ENCODE measurements around the gene BCL2L15.

Gene BCL2L15

GRCh38 chr1:113903501-113904292 lies 16.3 kb upstream of the BCL2L15 start:
- H3K9ac ChIP-seq (ENCODE audit: low read length), result peak overlapping the region; percentile 68
- H3K4me2 ChIP-seq (ENCODE audit: low read depth, low read length), result peak overlapping the region; percentile 60
- no peaks in the 10 kb centered on the region for H4K20me1 ChIP-seq (ENCODE audit: insufficient read depth, low read length)
- H3F3A ChIP-seq (ENCODE audit: insufficient read depth, low read length), result no peaks in the 10 kb centered on the region
- peak overlapping the region; percentile 75 for H3K4me3 ChIP-seq (ENCODE audit: low read length)
- peak overlapping the region; percentile 72; the same call in 1 of the 2 replicates for H3K27ac ChIP-seq (ENCODE audit: low read length)
- DNase-seq, result no peak
- H3K4me1 ChIP-seq (ENCODE audit: low read length), result 0 out of 2 replicates have a peak, but pooled peaks cover 5% of the 10 kb centered on the region
- no peaks in the 10 kb centered on the region for H3K9me2 ChIP-seq (replicated peaks; ENCODE audit: insufficient read depth, low read length)
- TF ChIP-seq EZH2 (optimal IDR thresholded peaks at IDR 0.05; ENCODE audit: low read depth, low read length), result no peak
- no peak for TF ChIP-seq EZH2phosphoT487 (IDR thresholded peaks at IDR 0.05; ENCODE audit: low read length)
- TF ChIP-seq, protein P1, sequence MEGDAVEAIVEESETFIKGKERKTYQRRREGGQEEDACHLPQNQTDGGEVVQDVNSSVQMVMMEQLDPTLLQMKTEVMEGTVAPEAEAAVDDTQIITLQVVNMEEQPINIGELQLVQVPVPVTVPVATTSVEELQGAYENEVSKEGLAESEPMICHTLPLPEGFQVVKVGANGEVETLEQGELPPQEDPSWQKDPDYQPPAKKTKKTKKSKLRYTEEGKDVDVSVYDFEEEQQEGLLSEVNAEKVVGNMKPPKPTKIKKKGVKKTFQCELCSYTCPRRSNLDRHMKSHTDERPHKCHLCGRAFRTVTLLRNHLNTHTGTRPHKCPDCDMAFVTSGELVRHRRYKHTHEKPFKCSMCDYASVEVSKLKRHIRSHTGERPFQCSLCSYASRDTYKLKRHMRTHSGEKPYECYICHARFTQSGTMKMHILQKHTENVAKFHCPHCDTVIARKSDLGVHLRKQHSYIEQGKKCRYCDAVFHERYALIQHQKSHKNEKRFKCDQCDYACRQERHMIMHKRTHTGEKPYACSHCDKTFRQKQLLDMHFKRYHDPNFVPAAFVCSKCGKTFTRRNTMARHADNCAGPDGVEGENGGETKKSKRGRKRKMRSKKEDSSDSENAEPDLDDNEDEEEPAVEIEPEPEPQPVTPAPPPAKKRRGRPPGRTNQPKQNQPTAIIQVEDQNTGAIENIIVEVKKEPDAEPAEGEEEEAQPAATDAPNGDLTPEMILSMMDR (IDR thresholded peaks at IDR 0.05; ENCODE audit: low read length), result no peak
- H3K27me3 ChIP-seq (replicated peaks; ENCODE audit: insufficient read depth, low read length), result no peaks in the 10 kb centered on the region
- peaks cover 15% of the 10 kb centered on the region for H3K79me2 ChIP-seq (ENCODE audit: low read length)
- H3K9me3 ChIP-seq (replicated peaks; ENCODE audit: insufficient read depth, low read length), result no peaks in the 10 kb centered on the region
- no peaks in the 10 kb centered on the region for H3K36me3 ChIP-seq (replicated peaks; ENCODE audit: insufficient read depth, low read length)
- peak overlapping the region; percentile 55 for H2AFZ ChIP-seq (ENCODE audit: low read length)

DNA sequence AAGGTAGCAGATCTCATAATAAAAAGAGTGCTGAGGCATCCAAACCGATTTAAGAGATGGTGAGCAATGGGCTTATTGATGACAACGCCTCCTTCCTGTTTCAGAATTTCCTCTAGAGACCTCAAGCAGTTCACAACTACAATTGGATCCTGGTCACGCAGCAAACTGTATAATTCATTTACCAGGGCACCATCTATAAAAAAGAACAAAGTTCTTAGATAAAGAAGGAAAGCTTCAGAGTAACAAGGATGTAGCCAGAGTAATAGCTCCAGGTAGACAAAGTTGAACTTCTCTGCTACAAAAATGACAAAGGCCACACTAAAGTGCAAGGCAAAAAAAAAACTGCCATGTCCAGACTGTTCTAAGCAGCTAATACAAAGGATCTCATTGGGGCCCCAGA lies 13.8 kb upstream of the BCL2L15 start:
- H3K27ac ChIP-seq (ENCODE audit: low read length), result no peak overlapping the region
- no peak for DNase-seq
- TF ChIP-seq EZH2phosphoT487 (IDR thresholded peaks at IDR 0.05; ENCODE audit: low read length) (no peak), EZH2 (optimal IDR thresholded peaks at IDR 0.05; ENCODE audit: low read depth, low read length) (no peak)
- TF ChIP-seq, protein P1 (IDR thresholded peaks at IDR 0.05; ENCODE audit: low read length), result no peak
- H3K79me2 ChIP-seq (ENCODE audit: low read length), result peaks cover 15% of the 10 kb centered on the region
- no peaks in the 10 kb centered on the region for H3K27me3 ChIP-seq (replicated peaks; ENCODE audit: insufficient read depth, low read length)
- H3K9ac ChIP-seq (ENCODE audit: low read length), result no peak overlapping the region
- H3K36me3 ChIP-seq (replicated peaks; ENCODE audit: insufficient read depth, low read length), result no peaks in the 10 kb centered on the region
- H3F3A ChIP-seq (ENCODE audit: insufficient read depth, low read length), result no peaks in the 10 kb centered on the region
- H3K9me3 ChIP-seq (replicated peaks; ENCODE audit: insufficient read depth, low read length), result no peaks in the 10 kb centered on the region
- no peak overlapping the region for H3K4me3 ChIP-seq (ENCODE audit: low read length)
- no peak overlapping the region for H2AFZ ChIP-seq (ENCODE audit: low read length)
- H3K9me2 ChIP-seq (replicated peaks; ENCODE audit: insufficient read depth, low read length), result no peaks in the 10 kb centered on the region
- no peak overlapping the region for H3K4me2 ChIP-seq (ENCODE audit: low read depth, low read length)
- H3K4me1 ChIP-seq (ENCODE audit: low read length), result 0 out of 2 replicates have a peak, but pooled peaks cover 5% of the 10 kb centered on the region
- H4K20me1 ChIP-seq (ENCODE audit: insufficient read depth, low read length), result no peaks in the 10 kb centered on the region

GRCh38 chr1:113899111-113899510 lies 11.7 kb upstream of the BCL2L15 start:
- TF ChIP-seq, protein P1 (IDR thresholded peaks at IDR 0.05; ENCODE audit: low read length), result no peak
- TF ChIP-seq EZH2phosphoT487 (IDR thresholded peaks at IDR 0.05; ENCODE audit: low read length) (no peak), EZH2 (optimal IDR thresholded peaks at IDR 0.05; ENCODE audit: low read depth, low read length) (no peak)
- no peak overlapping the region for H3K9ac ChIP-seq (ENCODE audit: low read length)

More at GRCh38 chr1:113899111-113899510, 11.7 kb upstream of the BCL2L15 start:
- Histone ChIP-seq H2AFZ (ENCODE audit: low read length) (no peak overlapping the region), H3K27ac (ENCODE audit: low read length) (no peak overlapping the region), H3K9me3 (replicated peaks; ENCODE audit: insufficient read depth, low read length) (no peaks in the 10 kb centered on the region), H3K4me2 (ENCODE audit: low read depth, low read length) (no peak overlapping the region), H3K4me3 (ENCODE audit: low read length) (no peak overlapping the region), H3K9me2 (replicated peaks; ENCODE audit: insufficient read depth, low read length) (no peaks in the 10 kb centered on the region), H4K20me1 (ENCODE audit: insufficient read depth, low read length) (no peaks in the 10 kb centered on the region), H3K36me3 (replicated peaks; ENCODE audit: insufficient read depth, low read length) (no peaks in the 10 kb centered on the region), H3K79me2 (ENCODE audit: low read length) (peaks cover 10% of the 10 kb centered on the region), H3K4me1 (ENCODE audit: low read length) (0 out of 2 replicates have a peak, but pooled peaks cover 5% of the 10 kb centered on the region), H3F3A (ENCODE audit: insufficient read depth, low read length) (no peaks in the 10 kb centered on the region), H3K27me3 (replicated peaks; ENCODE audit: insufficient read depth, low read length) (no peaks in the 10 kb centered on the region)
- DNase-seq, result no peak

Data from MM.1S (cell line).